ENCODE measurements around the gene CYFIP2.

- no peak for TF ChIP-seq CTCF (IDR thresholded peaks at IDR 0.05)
- no peak for TF ChIP-seq POLR2A (IDR thresholded peaks at IDR 0.05)
- TF ChIP-seq POLR2AphosphoS5 (IDR thresholded peaks at IDR 0.05; ENCODE audit: insufficient read depth in 1 of 2, low read depth in 1 of 2): no peak
These were observed 3.3 kb downstream of the CYFIP2 start for GRCh38 chr5:157269165-157269671.
